ENCODE results near the gene CUEDC2.

Gene CUEDC2

DNA sequence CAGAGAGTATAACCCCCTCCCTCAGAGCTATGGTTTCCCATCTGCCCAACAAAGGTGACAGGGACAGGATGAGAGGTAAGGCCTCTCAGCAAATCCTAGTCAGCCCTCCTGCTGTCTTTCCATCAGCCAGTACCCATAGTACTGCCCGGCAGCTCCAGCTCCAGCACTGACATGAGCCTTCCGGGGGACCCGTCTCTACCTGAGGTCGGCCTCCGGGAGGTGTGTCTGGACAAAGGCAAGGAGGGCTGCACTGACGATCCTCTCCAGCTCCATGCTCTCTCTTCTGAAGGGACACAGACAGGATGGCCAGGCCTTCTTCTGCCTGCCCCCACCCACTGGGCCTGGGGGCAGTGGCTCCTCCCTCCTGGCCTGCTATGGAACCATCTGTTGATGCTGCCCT, 7.5 kb downstream of the CUEDC2 start:
- DNase-seq (ENCODE audit: low spot score), result no peak

DNA sequence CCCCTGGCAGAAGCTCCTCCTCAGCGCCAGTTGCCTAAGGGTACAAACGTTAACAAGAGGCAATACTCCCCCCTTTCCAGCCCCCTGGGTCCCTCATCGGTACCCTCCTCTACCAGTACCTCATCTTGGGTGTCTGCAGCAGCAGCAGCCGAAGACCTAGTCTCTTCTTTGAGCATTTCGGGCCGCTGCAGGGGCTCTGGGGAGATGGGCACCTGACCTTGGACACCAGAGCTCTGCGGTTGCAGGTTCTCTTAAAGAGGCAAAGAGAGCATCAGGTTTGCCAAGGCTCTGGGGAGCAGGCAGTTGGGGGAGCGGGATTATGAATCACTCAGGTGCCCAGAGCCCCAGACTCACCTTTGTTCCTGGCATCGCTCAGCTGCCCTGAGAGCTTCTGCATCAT, 8.2 kb downstream of the CUEDC2 start:
- no peak for DNase-seq (ENCODE audit: low spot score)

GRCh38 chr10:102423372-102423968, 8.9 kb downstream of the CUEDC2 start:
- no peak for DNase-seq (ENCODE audit: low spot score)

GRCh38 chr10:102422545-102423129, 9.7 kb downstream of the CUEDC2 start:
- DNase-seq (ENCODE audit: low spot score), result peak; percentile 57

- DNase-seq (ENCODE audit: low spot score), result no peak
Measured at GRCh38 chr10:102421757-102422512, 10.4 kb downstream of the CUEDC2 start.

DNA sequence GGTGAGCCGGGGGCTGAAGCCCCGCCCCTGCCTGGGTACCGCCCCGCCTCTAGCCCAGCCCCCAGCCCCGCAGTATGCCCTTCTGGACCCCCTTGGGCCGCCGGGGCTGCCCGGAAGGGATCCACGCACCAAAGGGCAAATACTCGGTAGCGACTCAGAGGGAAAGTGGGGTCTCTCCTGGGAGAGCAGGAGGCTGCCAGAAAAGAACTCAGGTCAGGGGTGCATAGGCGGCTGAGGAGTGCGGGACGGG, 10.9 kb downstream of the CUEDC2 start:
- DNase-seq (ENCODE audit: low spot score), result no peak

DNA sequence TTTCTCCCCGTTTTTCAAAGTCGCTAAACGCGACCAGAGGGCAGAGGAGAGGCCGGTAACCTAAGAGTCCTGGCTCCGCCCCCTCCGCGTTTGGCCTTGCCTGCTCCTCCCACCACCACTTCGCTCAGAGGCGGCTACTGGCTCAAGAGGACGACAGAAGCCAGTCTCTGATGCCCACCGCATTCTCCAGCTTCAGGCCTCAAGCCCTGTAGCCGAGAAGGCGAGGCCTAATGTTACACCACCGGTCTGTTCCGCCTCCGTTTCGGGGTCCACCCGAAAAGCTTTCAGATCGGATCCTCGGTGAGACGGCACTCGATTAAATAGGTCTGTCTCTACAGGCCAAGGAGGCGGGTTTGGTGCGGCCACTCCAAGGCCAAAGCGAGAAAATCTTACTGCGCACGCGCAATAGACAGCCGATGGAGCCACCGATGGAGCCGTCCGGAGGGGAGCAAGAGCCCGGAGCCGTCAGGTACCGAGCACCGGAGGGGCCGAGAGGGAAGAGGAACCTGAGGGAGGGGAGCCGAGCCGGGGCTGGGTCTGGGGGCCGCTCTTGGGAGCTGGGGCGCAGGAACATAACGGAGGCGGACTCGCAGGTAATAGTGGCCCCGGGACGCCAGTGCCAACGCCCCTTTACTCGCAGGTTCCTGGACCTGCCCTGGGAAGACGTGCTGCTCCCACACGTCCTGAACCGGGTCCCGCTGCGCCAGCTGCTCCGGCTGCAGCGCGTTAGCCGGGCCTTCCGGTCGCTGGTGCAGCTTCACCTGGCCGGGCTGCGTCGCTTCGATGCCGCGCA, 11.5 kb downstream of the CUEDC2 start, which contains the start of gene FBXL15:
TSS of gene FBXL15 (plus strand) at position 123 of the 793 bp plus-strand sequence. CDS start at position 417, 294 bp downstream.
- peak; percentile 93 for DNase-seq (ENCODE audit: low spot score)

DNA sequence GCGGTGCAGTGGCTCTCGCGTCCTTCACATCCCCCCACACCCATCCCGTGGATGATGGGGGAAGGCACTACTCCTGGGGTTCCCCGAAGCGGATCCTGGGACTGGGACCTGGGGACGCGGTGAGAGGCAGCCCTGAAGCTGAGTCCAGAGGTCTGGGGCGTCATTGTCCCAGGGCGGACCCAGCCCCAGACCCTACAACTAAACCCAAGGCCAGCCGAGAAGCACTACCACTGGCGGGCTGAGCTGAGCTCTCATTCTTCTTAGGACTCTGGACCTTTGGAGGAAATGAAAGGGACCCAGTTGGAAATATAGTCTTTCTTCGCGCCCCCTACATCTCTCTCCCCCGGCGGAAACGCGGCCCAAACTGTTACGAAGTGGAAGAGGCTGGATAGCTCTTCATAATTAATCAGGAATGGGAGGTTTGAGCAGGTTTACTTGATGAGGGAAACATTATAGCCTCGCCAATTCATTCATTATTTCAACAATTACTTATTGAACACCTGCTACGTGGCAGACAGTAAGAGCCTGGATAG, 12.1 kb downstream of the CUEDC2 start:
- no peak for DNase-seq (ENCODE audit: low spot score)

- DNase-seq (ENCODE audit: low spot score), result peak; percentile 53
Measured at GRCh38 chr10:102419269-102420180, 12.8 kb downstream of the CUEDC2 start.

GRCh38 chr10:102418622-102419268, 13.6 kb downstream of the CUEDC2 start, which contains the start of gene PSD:
Gene PSD (minus strand): TSS chr10:102418785. CDS start chr10:102417038, 1,747 bp downstream.
- DNase-seq (ENCODE audit: low spot score), result no peak

- DNase-seq (ENCODE audit: low spot score), result no peak
Measured at GRCh38 chr10:102416695-102417094, 15.7 kb downstream of the CUEDC2 start.

- no peak for DNase-seq (ENCODE audit: low spot score)
Measured at GRCh38 chr10:102416283-102416682, 16.1 kb downstream of the CUEDC2 start.

GRCh38 chr10:102414749-102415148, 17.6 kb downstream of the CUEDC2 start:
- DNase-seq (ENCODE audit: low spot score), result no peak

DNA sequence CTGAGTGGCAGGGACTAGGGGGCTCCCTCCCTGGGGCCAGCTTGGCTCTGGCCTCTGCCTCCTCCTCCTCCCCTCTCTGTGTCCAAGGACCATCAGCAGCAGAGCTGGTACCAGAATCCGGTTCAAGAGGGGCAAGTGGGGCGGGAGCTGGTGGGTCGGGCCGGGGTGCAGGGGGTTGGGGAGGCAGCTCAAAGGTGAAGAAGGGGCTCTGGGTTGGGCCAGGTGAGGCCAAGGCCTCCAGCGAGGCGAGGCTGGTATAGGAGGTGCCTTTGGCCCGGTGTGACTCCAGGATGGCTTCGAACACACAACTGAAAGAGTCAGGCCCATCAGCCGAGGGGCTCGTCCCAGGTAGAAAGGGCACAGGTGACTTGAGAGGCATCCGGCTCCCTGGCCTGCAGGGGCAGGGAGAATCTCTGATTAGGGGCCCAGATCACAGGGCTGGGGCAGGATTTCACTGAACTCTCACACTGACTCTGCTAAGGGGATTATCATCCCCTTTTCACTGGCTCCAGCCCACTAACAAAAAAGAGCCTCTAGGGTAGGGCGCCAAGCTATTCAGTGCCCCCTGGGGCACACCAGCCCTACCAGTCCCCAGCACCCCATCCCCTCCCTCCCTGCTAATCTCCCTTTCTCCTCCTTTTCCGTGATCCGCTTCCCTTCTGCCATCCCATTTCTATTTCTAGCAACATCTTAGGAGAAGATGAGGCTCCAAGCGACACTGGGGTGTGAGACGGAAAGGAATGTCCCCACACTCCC, 18.4 kb downstream of the CUEDC2 start:
- no peak for DNase-seq (ENCODE audit: low spot score)

GRCh38 chr10:102413053-102413705, 19.2 kb downstream of the CUEDC2 start:
- DNase-seq (ENCODE audit: low spot score), result no peak

- no peak for DNase-seq (ENCODE audit: low spot score)
Measured at GRCh38 chr10:102412293-102412692, 20.1 kb downstream of the CUEDC2 start.

DNA sequence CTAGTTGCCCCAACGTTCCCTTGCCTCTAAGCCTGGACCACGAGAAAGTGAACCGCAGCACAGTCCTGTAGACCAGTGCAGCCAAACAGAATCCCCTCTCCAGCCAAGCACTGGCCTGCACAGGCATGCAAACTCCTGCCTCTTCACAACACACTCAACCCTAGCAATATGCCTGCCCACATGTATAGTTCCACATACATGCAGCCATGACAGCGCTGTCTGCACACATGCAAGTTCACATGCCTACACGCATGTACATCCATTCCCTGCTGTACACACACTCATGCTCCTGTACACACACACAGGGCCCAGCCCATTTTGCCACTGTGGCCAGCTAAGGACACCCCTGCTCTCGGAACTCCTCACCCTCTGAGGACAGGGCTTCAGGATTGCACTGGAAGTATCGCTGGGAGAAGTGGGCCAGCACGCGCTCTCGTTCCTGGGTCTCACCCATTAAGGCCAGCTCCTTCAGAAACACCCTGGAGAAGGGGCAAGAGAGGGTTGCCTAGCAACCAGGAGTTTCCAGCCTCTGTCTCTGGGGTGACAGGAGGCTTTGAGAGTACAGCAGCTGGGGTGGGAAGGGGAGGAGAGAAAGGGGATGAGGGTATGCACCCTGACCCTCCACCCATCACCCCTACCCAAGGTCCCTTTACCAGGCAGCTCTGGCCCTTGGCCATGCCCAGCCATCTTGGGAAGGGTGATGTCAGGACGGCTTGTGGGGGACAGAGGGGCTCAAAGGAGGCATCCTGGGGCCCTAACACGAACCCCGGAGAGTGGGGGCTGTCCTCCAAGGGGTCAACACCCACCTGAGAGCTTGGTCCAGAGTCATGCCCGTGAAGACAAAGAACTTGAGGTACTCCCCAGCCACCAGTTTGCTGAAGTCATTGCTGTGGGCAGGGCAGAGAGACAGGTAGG, 20.8 kb downstream of the CUEDC2 start:
- DNase-seq (ENCODE audit: low spot score), result no peak

DNA sequence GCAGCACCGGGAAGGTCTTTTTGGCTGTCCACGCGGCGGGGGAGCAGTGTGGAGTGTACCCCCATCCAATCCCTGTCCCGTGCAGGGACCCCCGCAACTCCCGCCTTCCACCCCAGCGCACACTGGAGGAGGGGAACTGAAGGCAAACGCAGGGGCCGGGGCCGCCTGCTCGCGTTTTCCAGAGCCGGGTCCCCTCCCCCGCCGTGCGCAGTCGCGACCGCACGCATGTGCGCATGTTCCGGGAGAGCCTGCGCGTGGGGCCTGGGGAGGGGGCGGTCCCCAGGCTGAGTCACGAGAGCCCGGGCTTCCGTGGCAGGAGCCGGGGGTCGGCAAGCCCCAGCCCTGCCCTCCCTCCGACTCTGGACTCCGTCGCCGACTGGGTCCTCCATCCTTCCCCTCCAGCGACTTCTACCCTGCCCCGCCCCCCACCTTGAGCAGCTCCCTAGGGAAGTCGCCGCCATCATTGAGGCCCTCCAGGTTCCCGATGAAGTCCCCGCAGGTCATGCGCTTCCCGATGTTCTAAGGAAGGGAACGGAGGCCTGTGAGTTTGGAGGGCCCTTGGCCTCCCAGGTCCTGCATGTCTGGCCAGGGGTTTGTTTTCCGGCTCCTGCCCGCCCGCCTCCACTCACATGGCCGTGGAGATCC, 21.8 kb downstream of the CUEDC2 start:
- no peak for DNase-seq (ENCODE audit: low spot score)
